A673 (cell line): ENCODE measurements around the gene TSGA10IP. TPM values are rescaled to one million over a fixed set of nuclear protein-coding genes. Genes with fewer than 3 reads are reported as not detected.

Source experiments
- BruUV-seq: library from RNA; stranded (reverse); fragments of 400-500 nt; replicated peaks from 2 replicates; lab custom pipeline; 2021; lab: Mats Ljungman, UMichigan
- CTCF ChIA-PET: fragments of 300-600 bp; sonication (Branson Sonifier 250); formaldehyde crosslinking; loops from one replicate; lab custom pipeline; 2022; ENCODE audit warnings: antibody characterized with exemption; lab: Charles Lee
- POLR2A ChIA-PET: fragments of 300-600 bp; sonication (Branson Sonifier 250); formaldehyde crosslinking; loops from one replicate; lab custom pipeline; 2022; ENCODE audit warnings: antibody characterized with exemption; ENCODE audit not compliant: low non-redundant PET; lab: Charles Lee
- DNase-seq: peaks from one replicate; pipeline ENCODE4 v3.0.0-alpha.2; 2015; ENCODE audit warnings: low spot score
- H3K27ac ChIP-seq: fragments of 200-600 bp; sonication (generic); 2 replicates; pipeline ENCODE4 v1.5.1; 2016; ENCODE audit warnings: mixed run types, low read depth, mild to moderate bottlenecking, mixed read lengths, antibody characterized with exemption, low read length; ENCODE audit not compliant: poor library complexity, severe bottlenecking
- H3K27me3 ChIP-seq: fragments of 200-600 bp; sonication (generic); replicated peaks from 2 replicates; pipeline ENCODE4 v1.6.1; 2017; ENCODE audit warnings: mixed run types, low read depth, mild to moderate bottlenecking, mixed read lengths, antibody characterized with exemption, low read length; ENCODE audit not compliant: insufficient read depth, poor library complexity
- H3K36me3 ChIP-seq: fragments of 200-600 bp; sonication (generic); 2 replicates; pipeline ENCODE4 v1.6.1; 2016; ENCODE audit warnings: mixed run types, mild to moderate bottlenecking, mixed read lengths, antibody characterized with exemption, low read length; ENCODE audit not compliant: insufficient read depth, poor library complexity, severe bottlenecking
- H3K4me1 ChIP-seq: fragments of 200-600 bp; sonication (generic); 2 replicates; pipeline ENCODE4 v1.6.1; 2017; ENCODE audit warnings: mixed run types, mild to moderate bottlenecking, mixed read lengths, antibody characterized with exemption, low read length; ENCODE audit not compliant: insufficient read depth, poor library complexity, severe bottlenecking
- H3K4me3 ChIP-seq: fragments of 200-600 bp; sonication (generic); 2 replicates; pipeline ENCODE4 v1.5.1; 2016; ENCODE audit warnings: low read depth, mixed run types, mild to moderate bottlenecking, mixed read lengths, low read length; ENCODE audit not compliant: poor library complexity, severe bottlenecking
- H3K9me3 ChIP-seq: fragments of 200-600 bp; sonication (generic); 2 replicates; pipeline ENCODE4 v1.6.1; 2016; ENCODE audit warnings: mixed run types, low read depth, mild to moderate bottlenecking, mixed read lengths, antibody characterized with exemption, low read length; ENCODE audit not compliant: poor library complexity, severe bottlenecking
- CTCF ChIP-seq: fragments of 300-800, 200-600 bp; sonication (generic); conservative IDR thresholded peaks from 2 replicates; pipeline ENCODE4 v1.5.1; 2017; ENCODE audit warnings: low read depth, mild to moderate bottlenecking, antibody characterized with exemption, low read length, moderate library complexity, mixed read lengths
- EZH2 ChIP-seq: fragments of 200-600 bp; sonication (generic); IDR thresholded peaks from 2 replicates; pipeline ENCODE4 v1.6.1; 2017; ENCODE audit warnings: borderline replicate concordance, low read depth, mild to moderate bottlenecking, mixed read lengths, antibody characterized with exemption, low read length; ENCODE audit not compliant: poor library complexity, severe bottlenecking
- intact Hi-C: fragments of 100-400 bp; cut with micrococcal nuclease; formaldehyde crosslinking; loops from one replicate; pipeline ENCODE4 v1.10.0; 2022; ENCODE audit not compliant: unreplicated experiment
- total RNA-seq: library from RNA; stranded (reverse); gene quantifications from 2 replicates; pipeline ENCODE4 v1.2.3, GENCODE V29; 2021

The TSGA10IP gene
- total RNA-seq, 1 experiment from 2014 or later, result not detected

GRCh38 chr11:65897020-65897471 lies 48.2 kb upstream of the TSGA10IP start:
- no peak for DNase-seq
- TF ChIP-seq EZH2, result no peak
- TF ChIP-seq CTCF, result no peak
- Histone ChIP-seq H3K27me3 (no peaks in the 10 kb centered on the region), H3K27ac (no peak overlapping the region), H3K4me3 (no peak overlapping the region), H3K9me3 (no peaks in the 10 kb centered on the region), H3K4me1 (peaks cover 25% of the 10 kb centered on the region), H3K36me3 (no peaks in the 10 kb centered on the region)
- POLR2A ChIA-PET, result interaction anchor here (0.6 to 0.8 kb wide), 2 partner anchors 17 to 19 kb away, joined by 3 to 7 read pairs; no protein-coding TSS in a partner anchor
- intact Hi-C loops, result no loop called here
- BruUV-seq, result no TSS peak
- CTCF ChIA-PET, result no interaction called here

GRCh38 chr11:65898656-65899355 lies 46.5 kb upstream of the TSGA10IP start:
- ChIA-PET POLR2A (no interaction called here), CTCF (interaction anchor here (1.1 to 2.0 kb wide), 3 partner anchors 8 to 14 kb away, joined by 3 to 10 read pairs (median 7); partner anchors contain the start of gene FIBP)
- Histone ChIP-seq H3K4me3 (peak overlapping the region; percentile 65), H3K27ac (peak overlapping the region; percentile 47), H3K36me3 (no peaks in the 10 kb centered on the region), H3K27me3 (no peaks in the 10 kb centered on the region), H3K9me3 (no peaks in the 10 kb centered on the region), H3K4me1 (peaks cover 7% of the 10 kb centered on the region)
- no peak for TF ChIP-seq CTCF
- no peak for TF ChIP-seq EZH2
- TSS peak; percentile 38 for BruUV-seq
- intact Hi-C loops, result no loop called here
- no peak for DNase-seq

GRCh38 chr11:65899356-65900124 lies 45.7 kb upstream of the TSGA10IP start:
- no peaks in the 10 kb centered on the region for H3K36me3 ChIP-seq
- H3K9me3 ChIP-seq, result no peaks in the 10 kb centered on the region
- peak overlapping the region; percentile 65 for H3K4me3 ChIP-seq
- CTCF ChIA-PET, result interaction anchor here (1.1 to 2.0 kb wide), 3 partner anchors 9 to 15 kb away, joined by 3 to 10 read pairs (median 7); partner anchors contain the start of gene FIBP
- no peaks in the 10 kb centered on the region for H3K27me3 ChIP-seq
- POLR2A ChIA-PET, result no interaction called here
- peak; percentile 66 for DNase-seq
- H3K27ac ChIP-seq, result peak overlapping the region; percentile 47
- TF ChIP-seq CTCF, result no peak
- no peak for TF ChIP-seq EZH2
- intact Hi-C loops, result no loop called here
- peaks cover 6% of the 10 kb centered on the region for H3K4me1 ChIP-seq
- BruUV-seq, result no TSS peak
